Measurements from ENCODE around the gene TBPL2. TPM values are rescaled to one million over a fixed set of nuclear protein-coding genes. Genes with fewer than 3 reads are reported as not detected.

Gene TBPL2
- total RNA-seq, 4 donors from 2014 or later, result not detected

DNA sequence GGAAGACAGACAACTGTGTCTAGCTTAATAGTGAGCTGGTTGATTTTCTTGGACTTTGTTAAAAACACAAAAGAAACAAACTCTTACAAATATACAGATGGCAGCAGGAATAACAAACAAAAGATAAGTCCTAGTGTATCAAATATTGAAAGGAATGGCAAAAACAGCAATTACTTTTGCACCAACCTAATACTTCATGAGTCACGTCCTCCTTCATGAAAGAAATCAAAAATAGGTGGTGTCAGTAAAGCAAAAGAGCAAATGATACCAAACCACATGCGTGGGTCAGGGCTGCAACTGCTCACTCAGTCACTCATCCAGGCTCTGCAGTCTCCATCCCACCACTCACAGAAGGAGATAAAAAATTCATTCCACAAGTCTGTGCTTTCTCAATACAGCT lies 40.6 kb downstream of the TBPL2 start:
- no peaks in the 10 kb centered on the region for H3K27me3 ChIP-seq
- H3K27ac ChIP-seq, result peak overlapping the region; percentile 73 to 82 (median 80)
- H3K9me3 ChIP-seq, result no peaks in the 10 kb centered on the region
- TF ChIP-seq CTCF (IDR thresholded peaks at IDR 0.05 in 4 of 5, conservative IDR thresholded peaks at IDR 0.05 in 1 of 5) (no peak), POLR2A (IDR thresholded peaks at IDR 0.05) (no peak)
- no peak overlapping the region for H3K4me3 ChIP-seq
- intact Hi-C loops (cut with DNase I; ENCODE audit: low total_unique reads) (loop anchor here (10.0 kb wide), 2 partner anchors 285 to 615 kb away; no protein-coding TSS in a partner anchor), in situ Hi-C loops (cut with MboI; ENCODE audit: low sequenced_read_pairs in 4 of 4) (loop anchor here in 1 of 4 donors (10.0 kb wide), 1 partner anchor 125 kb away; the partner anchor contains the start of gene FBXO34)
- peaks cover 38 to 46% of the 10 kb centered on the region in 2 donors for H3K4me1 ChIP-seq
- DNase-seq (no peak), ATAC-seq (no peak)
- H3K36me3 ChIP-seq, result peaks cover 0 to 8% of the 10 kb centered on the region in 2 donors

GRCh38 chr14:55399183-55399582 lies 41.2 kb downstream of the TBPL2 start:
- H3K9me3 ChIP-seq, result no peaks in the 10 kb centered on the region
- no peak for TF ChIP-seq POLR2A (IDR thresholded peaks at IDR 0.05)
- no peak for TF ChIP-seq CTCF (IDR thresholded peaks at IDR 0.05 in 4 of 5, conservative IDR thresholded peaks at IDR 0.05 in 1 of 5)
- in situ Hi-C loops (cut with MboI; ENCODE audit: low sequenced_read_pairs in 4 of 4), result no loop called here

GRCh38 chr14:55398679-55399078 lies 41.7 kb downstream of the TBPL2 start:
- Histone ChIP-seq H3K4me3 (no peak overlapping the region), H3K27ac (peak overlapping the region; percentile 73 to 82 (median 80)), H3K4me1 (peaks cover 29 to 35% of the 10 kb centered on the region in 2 donors), H3K9me3 (no peaks in the 10 kb centered on the region), H3K27me3 (no peaks in the 10 kb centered on the region), H3K36me3 (peaks cover 0 to 11% of the 10 kb centered on the region in 2 donors)
- peak; percentile 99 to 100 for ATAC-seq
- in situ Hi-C loops (cut with MboI; ENCODE audit: low sequenced_read_pairs in 4 of 4), result no loop called here
- intact Hi-C loops (cut with DNase I; ENCODE audit: low total_unique reads), result loop anchor here (10.0 kb wide), 1 partner anchor 286 kb away; no protein-coding TSS in a partner anchor
- DNase-seq, result peak; percentile 71 to 73
- TF ChIP-seq POLR2A (IDR thresholded peaks at IDR 0.05) (peak in 1 of 2 donors; percentile 81), CTCF (IDR thresholded peaks at IDR 0.05 in 4 of 5, conservative IDR thresholded peaks at IDR 0.05 in 1 of 5) (no peak)

More at GRCh38 chr14:55399183-55399582, 41.2 kb downstream of the TBPL2 start:
- DNase-seq (no peak), ATAC-seq (peak; percentile 22)
- Histone ChIP-seq H3K27me3 (no peaks in the 10 kb centered on the region), H3K4me1 (peaks cover 31 to 40% of the 10 kb centered on the region in 2 donors), H3K36me3 (peaks cover 0 to 11% of the 10 kb centered on the region in 2 donors), H3K4me3 (no peak overlapping the region), H3K27ac (peak overlapping the region; percentile 73 to 82 (median 80))
- intact Hi-C loops (cut with DNase I; ENCODE audit: low total_unique reads), result loop anchor here (10.0 kb wide), 1 partner anchor 286 kb away; no protein-coding TSS in a partner anchor

- intact Hi-C loops (cut with DNase I; ENCODE audit: low total_unique reads) (no loop called here), in situ Hi-C loops (cut with MboI; ENCODE audit: low sequenced_read_pairs in 4 of 4) (no loop called here)
- Histone ChIP-seq H3K36me3 (peaks cover 0 to 13% of the 10 kb centered on the region in 2 donors), H3K27me3 (no peaks in the 10 kb centered on the region), H3K4me1 (peaks cover 13 to 19% of the 10 kb centered on the region in 2 donors), H3K4me3 (no peak overlapping the region), H3K9me3 (no peaks in the 10 kb centered on the region), H3K27ac (peak overlapping the region; percentile 62 to 89 (median 84))
- ATAC-seq, result no peak
- TF ChIP-seq POLR2A (IDR thresholded peaks at IDR 0.05) (no peak), CTCF (IDR thresholded peaks at IDR 0.05 in 4 of 5, conservative IDR thresholded peaks at IDR 0.05 in 1 of 5) (no peak)
- no peak for DNase-seq
Measured at GRCh38 chr14:55389330-55389729, 51.1 kb downstream of the TBPL2 start.
